Astrocyte (in vitro differentiated cells and primary cell): ENCODE data around the gene LRRC7.

Source experiments
- EZH2 ChIP-seq: IDR thresholded peaks from 2 replicates; pipeline ENCODE4 v1.6.1; 2012; ENCODE audit warnings: mild to moderate bottlenecking, low read length, inconsistent platforms; ENCODE audit not compliant: insufficient read depth
- TF ChIP-seq, protein P1 (sequence below): IDR thresholded peaks from 2 replicates; pipeline ENCODE4 v1.5.1; 2011; ENCODE audit warnings: low read depth, mild to moderate bottlenecking, inconsistent platforms, low read length, moderate library complexity; ENCODE audit not compliant: insufficient read depth

DNA sequence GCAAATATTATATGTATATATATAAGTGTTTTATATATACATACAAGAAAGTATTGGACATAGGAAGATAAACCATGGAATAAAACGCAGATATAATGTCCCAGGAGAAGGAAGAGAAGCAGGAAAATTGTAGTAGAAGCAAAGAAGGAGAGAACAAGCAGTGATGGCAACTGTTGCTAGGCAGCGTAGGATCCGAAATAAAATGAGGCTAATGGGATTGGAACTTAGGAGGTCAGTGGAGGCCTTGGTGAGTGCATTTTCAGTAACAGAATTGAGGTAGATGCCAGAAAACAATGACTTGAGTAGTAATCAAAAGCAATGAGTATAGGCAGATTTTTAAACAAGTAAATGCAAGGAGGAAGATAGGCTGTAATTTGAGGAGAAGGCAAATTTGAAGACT, 265.8 kb downstream of the LRRC7 start:
- no peak for TF ChIP-seq EZH2
- TF ChIP-seq, protein P1, sequence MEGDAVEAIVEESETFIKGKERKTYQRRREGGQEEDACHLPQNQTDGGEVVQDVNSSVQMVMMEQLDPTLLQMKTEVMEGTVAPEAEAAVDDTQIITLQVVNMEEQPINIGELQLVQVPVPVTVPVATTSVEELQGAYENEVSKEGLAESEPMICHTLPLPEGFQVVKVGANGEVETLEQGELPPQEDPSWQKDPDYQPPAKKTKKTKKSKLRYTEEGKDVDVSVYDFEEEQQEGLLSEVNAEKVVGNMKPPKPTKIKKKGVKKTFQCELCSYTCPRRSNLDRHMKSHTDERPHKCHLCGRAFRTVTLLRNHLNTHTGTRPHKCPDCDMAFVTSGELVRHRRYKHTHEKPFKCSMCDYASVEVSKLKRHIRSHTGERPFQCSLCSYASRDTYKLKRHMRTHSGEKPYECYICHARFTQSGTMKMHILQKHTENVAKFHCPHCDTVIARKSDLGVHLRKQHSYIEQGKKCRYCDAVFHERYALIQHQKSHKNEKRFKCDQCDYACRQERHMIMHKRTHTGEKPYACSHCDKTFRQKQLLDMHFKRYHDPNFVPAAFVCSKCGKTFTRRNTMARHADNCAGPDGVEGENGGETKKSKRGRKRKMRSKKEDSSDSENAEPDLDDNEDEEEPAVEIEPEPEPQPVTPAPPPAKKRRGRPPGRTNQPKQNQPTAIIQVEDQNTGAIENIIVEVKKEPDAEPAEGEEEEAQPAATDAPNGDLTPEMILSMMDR, result no peak
